ENCODE data around the gene MGA.

MGA gene

GRCh38 chr15:41660235-41661077 lies at the start of gene MGA:
TSS of gene MGA (plus strand) at chr15:41660405.
- peak; percentile 93 for DNase-seq (ENCODE audit: low spot score)

DNA sequence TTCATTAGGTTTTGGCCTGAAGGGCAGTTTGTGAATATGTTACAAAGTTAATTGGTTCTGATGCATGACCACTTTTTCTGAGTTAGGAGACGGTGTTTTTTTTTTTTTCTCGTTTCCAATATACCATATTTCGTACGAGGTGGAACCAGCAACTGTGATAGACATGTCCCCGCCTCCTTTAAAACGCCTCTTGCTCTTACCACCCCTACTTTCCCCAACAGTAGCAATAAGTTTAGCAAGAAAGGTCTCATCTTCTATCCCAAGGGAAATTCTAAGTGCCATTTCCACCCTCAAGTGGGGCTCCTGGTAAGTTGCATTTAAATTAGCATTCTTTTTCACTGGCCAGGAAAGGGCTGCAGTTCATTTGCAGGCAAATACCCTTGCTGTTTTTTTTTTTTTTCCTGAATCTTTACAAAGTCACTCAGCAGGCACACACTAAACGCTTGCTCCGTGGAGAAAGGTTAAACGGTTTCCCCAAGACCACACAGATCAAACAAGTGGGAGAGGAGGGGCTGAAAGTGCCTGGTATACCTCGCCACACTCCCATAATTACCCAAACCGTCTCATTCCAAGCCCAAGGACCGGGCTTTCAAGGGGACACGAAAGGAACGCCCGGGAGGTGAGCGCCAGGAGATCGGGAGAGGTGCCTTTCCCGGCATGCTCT lies 39.5 kb upstream of the MGA start:
- DNase-seq (ENCODE audit: low spot score) = no peak

- no peak for DNase-seq (ENCODE audit: low spot score)
These were observed 38.7 kb upstream of the MGA start for GRCh38 chr15:41621200-41622193.

- DNase-seq (ENCODE audit: low spot score) = no peak
These were observed 37.3 kb upstream of the MGA start for GRCh38 chr15:41622901-41623300.

GRCh38 chr15:41627203-41627602 lies 33.0 kb upstream of the MGA start:
- no peak for DNase-seq (ENCODE audit: low spot score)

DNA sequence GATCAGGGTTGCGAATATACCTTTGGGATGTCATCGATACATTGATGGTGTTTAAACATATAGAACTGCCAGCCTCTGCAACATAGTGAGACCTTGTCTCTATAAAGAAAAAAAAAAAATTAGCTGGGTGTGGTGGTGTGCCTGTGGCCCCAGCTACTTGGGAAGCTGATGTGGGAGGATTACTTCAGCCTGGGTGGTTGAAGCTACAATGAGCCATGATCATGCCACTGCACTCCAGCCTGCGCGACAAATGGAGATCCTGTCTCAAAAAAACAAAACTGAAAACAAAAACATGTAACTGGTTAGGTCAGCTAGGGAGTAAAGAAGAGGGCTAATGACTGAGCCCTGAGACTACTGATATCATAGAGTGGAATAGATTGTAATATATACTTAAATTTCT lies 30.7 kb upstream of the MGA start:
- no peak for DNase-seq (ENCODE audit: low spot score)

- no peak for DNase-seq (ENCODE audit: low spot score)
These were observed 30.3 kb upstream of the MGA start for GRCh38 chr15:41629883-41630282.

GRCh38 chr15:41630616-41631217 lies 29.5 kb upstream of the MGA start:
- DNase-seq (ENCODE audit: low spot score) = no peak

GRCh38 chr15:41631880-41632470 lies 28.2 kb upstream of the MGA start:
- no peak for DNase-seq (ENCODE audit: low spot score)

DNA sequence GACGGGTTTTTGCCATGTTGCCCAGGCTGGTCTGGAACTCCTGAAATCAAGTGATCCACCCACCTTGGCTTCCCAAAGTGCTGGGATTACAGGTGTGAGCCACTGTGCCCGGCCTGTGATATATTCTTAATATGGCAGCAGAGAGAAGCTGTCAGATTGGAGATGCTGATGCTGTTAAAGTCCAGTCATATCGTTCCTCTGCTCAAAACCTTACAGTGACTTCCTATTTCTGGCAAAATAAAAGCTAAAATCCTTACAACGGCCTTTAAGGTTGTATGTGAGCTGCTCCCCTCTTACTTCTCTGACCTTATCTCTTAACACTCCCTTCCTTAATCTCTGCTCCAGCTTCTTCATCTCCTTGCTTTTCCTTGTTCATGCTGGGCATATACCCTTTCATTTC lies 26.6 kb upstream of the MGA start:
- DNase-seq (ENCODE audit: low spot score) = no peak

- DNase-seq (ENCODE audit: low spot score) = peak; percentile 79
These were observed 26.1 kb upstream of the MGA start for GRCh38 chr15:41634072-41634626.

DNA sequence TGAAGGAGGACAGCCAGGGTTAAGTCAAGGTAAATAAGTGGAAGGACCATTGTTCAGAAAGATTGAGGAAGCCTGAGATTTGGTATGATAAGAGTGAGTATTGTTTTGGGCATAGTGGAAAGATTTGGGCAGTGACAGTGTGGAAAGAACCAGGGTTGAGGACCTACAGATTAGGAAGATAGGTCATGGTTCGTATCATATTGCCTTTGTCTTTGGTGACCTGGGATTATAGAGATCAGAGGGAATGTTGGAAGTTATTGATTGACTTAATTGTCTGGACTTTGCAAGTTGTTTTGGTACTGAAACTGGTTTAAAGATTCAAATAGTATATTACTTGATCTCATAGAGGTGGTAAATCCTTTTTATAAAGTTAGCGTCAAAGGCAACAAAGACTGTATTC lies 23.1 kb upstream of the MGA start:
- DNase-seq (ENCODE audit: low spot score) = no peak

DNA sequence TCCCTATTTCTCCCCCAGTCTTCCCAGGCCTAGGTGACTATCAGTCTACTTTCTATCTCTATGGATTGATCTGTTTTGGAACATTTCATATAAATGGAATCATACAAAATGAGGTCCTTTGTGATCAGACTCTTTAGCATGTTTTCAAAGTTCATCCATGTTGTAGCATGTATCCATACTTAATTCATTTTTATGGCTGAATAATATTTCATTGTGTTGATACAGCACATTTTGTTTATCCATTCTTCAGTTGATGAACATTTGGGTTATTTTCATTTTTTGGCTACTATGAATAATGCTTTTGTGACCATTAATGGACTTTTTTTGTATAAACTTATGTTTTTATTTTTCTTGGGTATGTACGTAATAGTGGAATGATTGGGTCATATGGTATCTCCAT lies 19.2 kb upstream of the MGA start:
- DNase-seq (ENCODE audit: low spot score) = no peak

DNA sequence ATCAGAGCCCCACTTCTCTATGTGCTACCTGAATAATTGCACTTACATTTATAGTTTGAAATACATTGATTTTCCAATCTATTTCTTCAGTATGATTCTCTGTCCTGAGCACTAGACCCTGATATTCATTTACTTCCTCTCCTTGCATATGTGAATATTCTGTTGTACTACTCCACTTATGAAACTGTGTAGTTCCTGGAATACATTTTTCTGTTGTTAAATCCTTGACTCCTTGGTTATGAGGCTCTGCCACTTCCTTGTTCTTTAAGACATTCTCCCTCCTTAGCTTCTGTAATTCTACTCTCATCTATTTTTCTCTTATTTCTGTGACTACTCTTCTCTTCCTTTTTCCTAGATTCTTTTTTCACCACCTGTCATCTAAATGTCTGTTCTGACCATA lies 12.9 kb upstream of the MGA start:
- no peak for DNase-seq (ENCODE audit: low spot score)

DNA sequence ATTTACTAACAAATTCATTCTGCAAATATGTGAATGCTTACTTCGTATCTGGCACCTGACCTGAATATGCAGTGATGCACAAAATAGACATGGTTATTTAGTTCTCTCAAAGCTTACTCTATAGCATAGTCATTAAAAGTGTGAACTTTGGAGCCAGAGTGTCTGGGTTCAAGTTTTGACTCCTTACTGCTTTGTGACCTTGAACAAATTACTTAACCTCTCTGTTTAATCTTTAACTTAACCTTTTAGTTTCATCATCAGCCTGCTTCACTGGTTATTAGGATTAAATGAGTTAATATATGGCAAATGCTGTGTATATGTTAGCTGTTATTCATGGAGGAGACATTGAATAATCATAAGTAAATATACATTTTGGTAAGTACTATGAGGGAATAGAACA lies 12.1 kb upstream of the MGA start:
- DNase-seq (ENCODE audit: low spot score) = no peak

- DNase-seq (ENCODE audit: low spot score) = no peak
These were observed 11.4 kb upstream of the MGA start for GRCh38 chr15:41648770-41649169.

- no peak for DNase-seq (ENCODE audit: low spot score)
These were observed 9.4 kb upstream of the MGA start for GRCh38 chr15:41650806-41651205.

DNA sequence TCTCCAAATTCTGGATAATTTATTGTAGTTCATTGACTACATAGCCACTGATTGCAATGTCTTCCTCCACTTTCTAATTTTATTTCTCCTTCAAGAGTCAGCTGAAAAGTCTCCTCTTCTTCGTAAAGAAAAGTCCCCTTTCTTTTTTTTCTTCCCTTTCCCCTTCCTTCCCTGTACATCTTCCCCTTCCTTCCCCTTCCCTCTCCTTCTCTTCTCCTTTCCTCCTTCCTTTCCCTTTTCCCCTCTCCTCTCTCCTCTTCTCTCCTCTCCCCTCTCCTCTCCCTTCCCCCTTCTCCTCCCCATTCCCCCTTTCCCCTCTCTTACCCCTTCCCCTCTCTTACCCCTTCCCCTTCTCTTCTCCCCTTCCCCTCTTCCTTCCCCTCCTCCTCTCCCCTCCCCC lies 8.8 kb upstream of the MGA start:
- DNase-seq (ENCODE audit: low spot score) = no peak

GRCh38 chr15:41653760-41654159 lies 6.4 kb upstream of the MGA start:
- DNase-seq (ENCODE audit: low spot score) = no peak

DNA sequence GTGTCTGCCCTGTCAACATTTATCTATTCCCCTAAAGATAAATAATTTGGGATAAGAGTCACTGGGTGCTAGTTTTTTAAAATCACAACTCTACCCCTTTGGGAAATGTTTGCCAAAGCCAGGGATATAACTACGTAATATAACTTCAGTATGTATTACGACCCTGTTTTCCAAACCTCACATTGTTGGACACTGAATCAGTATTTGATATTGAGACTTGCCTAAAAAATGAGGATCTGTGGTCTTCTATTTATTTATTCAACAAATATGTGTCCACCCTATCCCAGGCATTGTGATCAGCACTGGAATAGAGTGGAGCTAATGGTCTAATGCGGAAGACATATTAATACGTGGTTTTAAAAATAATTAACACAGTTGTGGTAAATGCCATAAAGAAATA lies 4.5 kb upstream of the MGA start:
- DNase-seq (ENCODE audit: low spot score) = no peak

GRCh38 chr15:41656188-41656587 lies 4.0 kb upstream of the MGA start:
- DNase-seq (ENCODE audit: low spot score) = no peak
